Uterus (tissue), 2 donors: ENCODE data around the gene SNX2.

Experiments used
- POLR2A ChIP-seq, 2 donors: fragments of 450-650 bp; IDR thresholded peaks; one replicate each; pipeline ENCODE4 v1.6.1; 2016; ENCODE audit warnings: antibody characterized with exemption in 2 of 2, mild to moderate bottlenecking in 1 of 2, moderate library complexity in 1 of 2
- TF ChIP-seq, protein P1 (sequence below), 4 experiments: fragments of 200-600 bp in 2 of 4; fragments of 450-650 bp in 2 of 4; sonication (generic) in 2 of 4; IDR thresholded peaks; one replicate each; pipeline ENCODE4 v1.5.1; 2016 to 2019; ENCODE audit warnings: antibody characterized with exemption in 4 of 4, mild to moderate bottlenecking in 2 of 4, moderate library complexity in 1 of 4

DNA sequence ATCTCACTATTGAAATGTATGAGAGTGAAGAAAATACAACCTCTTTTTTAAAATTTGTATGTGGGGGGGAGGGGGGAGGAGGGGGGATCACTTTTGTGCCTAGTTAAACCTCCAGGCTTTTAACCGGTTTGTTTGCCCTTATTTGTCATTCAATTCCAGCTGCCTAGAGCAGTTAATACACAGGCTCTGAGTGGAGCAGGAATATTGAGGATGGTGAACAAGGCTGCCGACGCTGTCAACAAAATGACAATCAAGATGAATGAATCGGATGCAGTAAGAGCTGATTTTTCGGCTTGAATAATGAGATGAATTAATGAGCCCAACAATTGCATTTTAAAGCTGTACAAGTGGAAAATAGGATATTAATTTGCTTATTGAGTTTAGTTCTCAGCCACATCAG, 41.9 kb downstream of the SNX2 start:
- TF ChIP-seq, protein P1, sequence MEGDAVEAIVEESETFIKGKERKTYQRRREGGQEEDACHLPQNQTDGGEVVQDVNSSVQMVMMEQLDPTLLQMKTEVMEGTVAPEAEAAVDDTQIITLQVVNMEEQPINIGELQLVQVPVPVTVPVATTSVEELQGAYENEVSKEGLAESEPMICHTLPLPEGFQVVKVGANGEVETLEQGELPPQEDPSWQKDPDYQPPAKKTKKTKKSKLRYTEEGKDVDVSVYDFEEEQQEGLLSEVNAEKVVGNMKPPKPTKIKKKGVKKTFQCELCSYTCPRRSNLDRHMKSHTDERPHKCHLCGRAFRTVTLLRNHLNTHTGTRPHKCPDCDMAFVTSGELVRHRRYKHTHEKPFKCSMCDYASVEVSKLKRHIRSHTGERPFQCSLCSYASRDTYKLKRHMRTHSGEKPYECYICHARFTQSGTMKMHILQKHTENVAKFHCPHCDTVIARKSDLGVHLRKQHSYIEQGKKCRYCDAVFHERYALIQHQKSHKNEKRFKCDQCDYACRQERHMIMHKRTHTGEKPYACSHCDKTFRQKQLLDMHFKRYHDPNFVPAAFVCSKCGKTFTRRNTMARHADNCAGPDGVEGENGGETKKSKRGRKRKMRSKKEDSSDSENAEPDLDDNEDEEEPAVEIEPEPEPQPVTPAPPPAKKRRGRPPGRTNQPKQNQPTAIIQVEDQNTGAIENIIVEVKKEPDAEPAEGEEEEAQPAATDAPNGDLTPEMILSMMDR (IDR thresholded peaks at IDR 0.05) = no peak
- TF ChIP-seq POLR2A (IDR thresholded peaks at IDR 0.05) = no peak
